Activated T-helper 2 cell treated with anti-CD3 and anti-CD28 coated beads, Interferon-gamma antibody, Interleukin-2, Interleukin-4, amounts not matched to agents 10 μg/mL and 5 μg/mL and 100 μg/mL, durations not matched to agents 14 hours and 24 hours and 36 hours (primary cell): ENCODE measurements around the gene PIP4K2B. TPM values are rescaled to one million over a fixed set of nuclear protein-coding genes. Genes with fewer than 3 reads are reported as not detected.
A peak's percentile ranks its signal among the peaks of the same experiment; 100 is the strongest.

ENCODE experiments used
- DNase-seq: peaks from one replicate; pipeline ENCODE4 v3.0.0; 2021; ENCODE audit warnings: low spot score
- H3K27ac Mint-ChIP-seq: one replicate; pipeline ENCODE4 v1.8.0; 2021; ENCODE audit warnings: mixed read lengths
- H3K27me3 Mint-ChIP-seq: one replicate; pipeline ENCODE4 v1.8.0; 2021; ENCODE audit warnings: low read depth, mixed read lengths
- H3K36me3 Mint-ChIP-seq: one replicate; pipeline ENCODE4 v1.8.0; 2021; ENCODE audit warnings: low read depth, mixed read lengths
- H3K4me1 Mint-ChIP-seq: one replicate; pipeline ENCODE4 v1.8.0; 2021; ENCODE audit warnings: low read depth, mixed read lengths
- H3K4me3 Mint-ChIP-seq: one replicate; pipeline ENCODE4 v1.8.0; 2021; ENCODE audit warnings: low read depth, mild to moderate bottlenecking, moderate library complexity, mixed read lengths
- H3K9me3 Mint-ChIP-seq: one replicate; pipeline ENCODE4 v1.8.0; 2021; ENCODE audit warnings: mixed read lengths
- intact Hi-C: fragments of 100-400 bp; cut with micrococcal nuclease; formaldehyde crosslinking; loops from one replicate; pipeline ENCODE4 v1.15.1; 2023
- total RNA-seq: library from RNA; stranded (reverse); gene quantifications from 2 replicates; pipeline ENCODE4 v1.2.3, GENCODE V29; 2022

The PIP4K2B gene
- 35.3 and 45.3 TPM in 2 replicates for total RNA-seq

GRCh38 chr17:38799501-38800236 is at the start of gene PIP4K2B:
Gene PIP4K2B (minus strand): TSS chr17:38799556. CDS start chr17:38799424, 132 bp downstream.
- Mint-ChIP-seq H3K9me3 (no peaks in the 10 kb centered on the region), H3K4me3 (peak within 1 kb of the TSS; percentile 98), H3K36me3 (peaks cover 62% of the 10 kb centered on the region), H3K27me3 (no peaks in the 10 kb centered on the region), H3K4me1 (peaks cover 30% of the 10 kb centered on the region), H3K27ac (peak within 1 kb of the TSS; percentile 91)
- DNase-seq: peak; percentile 86
- intact Hi-C loops: loop anchor here (1.0 to 5.0 kb wide), 3 partner anchors 47 to 353 kb away; partner anchors contain the start of genes PLXDC1 and PSMB3

- Mint-ChIP-seq H3K4me1 (peaks cover 15% of the 10 kb centered on the region), H3K27ac (no peak overlapping the region), H3K9me3 (no peaks in the 10 kb centered on the region), H3K27me3 (no peaks in the 10 kb centered on the region), H3K36me3 (peaks cover 64% of the 10 kb centered on the region), H3K4me3 (no peak overlapping the region)
- DNase-seq: no peak
- intact Hi-C loops: no loop called here
Measured at GRCh38 chr17:38848557-38848891, 49.2 kb upstream of the PIP4K2B start.

GRCh38 chr17:38844261-38844757 is 45.0 kb upstream of the PIP4K2B start:
- H3K4me3 Mint-ChIP-seq: no peak overlapping the region
- H3K4me1 Mint-ChIP-seq: no peaks in the 10 kb centered on the region
- H3K27ac Mint-ChIP-seq: no peak overlapping the region
- H3K9me3 Mint-ChIP-seq: no peaks in the 10 kb centered on the region
- H3K36me3 Mint-ChIP-seq: peaks cover 23% of the 10 kb centered on the region
- no peaks in the 10 kb centered on the region for H3K27me3 Mint-ChIP-seq
- intact Hi-C loops: no loop called here
- no peak for DNase-seq

- intact Hi-C loops: loop anchor here (1.0 kb wide), 3 partner anchors 27 to 125 kb away; partner anchors contain the start of genes PSMB3 and RPL23
- DNase-seq: no peak
Measured at GRCh38 chr17:38825762-38826247, 26.4 kb upstream of the PIP4K2B start.

GRCh38 chr17:38824899-38825761 is 25.8 kb upstream of the PIP4K2B start, which contains the start of gene CWC25:
Gene CWC25 (minus strand): TSS chr17:38825321. CDS start chr17:38825183, 138 bp downstream.
- Mint-ChIP-seq H3K27ac (peak within 1 kb of the TSS; percentile 99), H3K4me3 (peak within 1 kb of the TSS; percentile 98), H3K36me3 (peaks cover 24% of the 10 kb centered on the region), H3K9me3 (no peaks in the 10 kb centered on the region), H3K27me3 (no peaks in the 10 kb centered on the region), H3K4me1 (peaks cover 20% of the 10 kb centered on the region)
- peak; percentile 97 for DNase-seq
- intact Hi-C loops: loop anchor here (1.0 kb wide), 3 partner anchors 28 to 124 kb away; partner anchors contain the start of genes PSMB3 and RPL23

More at GRCh38 chr17:38825762-38826247, 26.4 kb upstream of the PIP4K2B start:
- H3K4me3 Mint-ChIP-seq: peak overlapping the region; percentile 98
- peak overlapping the region; percentile 99 for H3K27ac Mint-ChIP-seq
- H3K4me1 Mint-ChIP-seq: peaks cover 20% of the 10 kb centered on the region
- H3K36me3 Mint-ChIP-seq: peaks cover 17% of the 10 kb centered on the region
- H3K27me3 Mint-ChIP-seq: no peaks in the 10 kb centered on the region
- no peaks in the 10 kb centered on the region for H3K9me3 Mint-ChIP-seq

- no peak for DNase-seq
- intact Hi-C loops: no loop called here
- peaks cover 6% of the 10 kb centered on the region for H3K4me1 Mint-ChIP-seq
Measured at GRCh38 chr17:38815576-38816193, 16.3 kb upstream of the PIP4K2B start.

GRCh38 chr17:38809828-38810227 is 10.5 kb upstream of the PIP4K2B start:
- no peak overlapping the region for H3K4me3 Mint-ChIP-seq
- H3K36me3 Mint-ChIP-seq: peaks cover 59% of the 10 kb centered on the region
- DNase-seq: no peak
- intact Hi-C loops: no loop called here
- no peaks in the 10 kb centered on the region for H3K9me3 Mint-ChIP-seq
- H3K27me3 Mint-ChIP-seq: no peaks in the 10 kb centered on the region
- H3K4me1 Mint-ChIP-seq: no peaks in the 10 kb centered on the region
- no peak overlapping the region for H3K27ac Mint-ChIP-seq

More at GRCh38 chr17:38815576-38816193, 16.3 kb upstream of the PIP4K2B start:
- H3K36me3 Mint-ChIP-seq: peaks cover 47% of the 10 kb centered on the region
- H3K9me3 Mint-ChIP-seq: no peaks in the 10 kb centered on the region
- H3K27me3 Mint-ChIP-seq: no peaks in the 10 kb centered on the region
- no peak overlapping the region for H3K4me3 Mint-ChIP-seq
- H3K27ac Mint-ChIP-seq: no peak overlapping the region

GRCh38 chr17:38800237-38800760 is 943 bp upstream of the PIP4K2B start:
- Mint-ChIP-seq H3K27me3 (no peaks in the 10 kb centered on the region), H3K36me3 (peaks cover 62% of the 10 kb centered on the region), H3K4me1 (peaks cover 30% of the 10 kb centered on the region), H3K9me3 (no peaks in the 10 kb centered on the region), H3K27ac (peak overlapping the region; percentile 68), H3K4me3 (peak overlapping the region; percentile 77)
- no peak for DNase-seq
- intact Hi-C loops: no loop called here

- Mint-ChIP-seq H3K27ac (peak overlapping the region; percentile 91), H3K4me1 (peaks cover 34% of the 10 kb centered on the region), H3K27me3 (no peaks in the 10 kb centered on the region), H3K36me3 (peaks cover 62% of the 10 kb centered on the region), H3K4me3 (peak overlapping the region; percentile 98), H3K9me3 (no peaks in the 10 kb centered on the region)
- intact Hi-C loops: loop anchor here (1.0 to 5.0 kb wide), 3 partner anchors 47 to 353 kb away; partner anchors contain the start of genes PLXDC1 and PSMB3
- DNase-seq: peak; percentile 62
Measured at GRCh38 chr17:38798614-38799500, 499 bp downstream of the PIP4K2B start.

- peak overlapping the region; percentile 98 for H3K4me3 Mint-ChIP-seq
- DNase-seq: no peak
- peaks cover 34% of the 10 kb centered on the region for H3K4me1 Mint-ChIP-seq
Measured at GRCh38 chr17:38797828-38798227, 1.5 kb downstream of the PIP4K2B start.

GRCh38 chr17:38797158-38797490 is 2.2 kb downstream of the PIP4K2B start:
- intact Hi-C loops: loop anchor here (5.0 kb wide), 2 partner anchors 70 to 355 kb away; partner anchors contain the start of gene PLXDC1
- H3K27ac Mint-ChIP-seq: no peak overlapping the region
- no peaks in the 10 kb centered on the region for H3K27me3 Mint-ChIP-seq
- peak overlapping the region; percentile 27 for H3K4me3 Mint-ChIP-seq
- peaks cover 55% of the 10 kb centered on the region for H3K36me3 Mint-ChIP-seq
- no peak for DNase-seq
- H3K9me3 Mint-ChIP-seq: no peaks in the 10 kb centered on the region
- peaks cover 34% of the 10 kb centered on the region for H3K4me1 Mint-ChIP-seq

More at GRCh38 chr17:38797828-38798227, 1.5 kb downstream of the PIP4K2B start:
- Mint-ChIP-seq H3K36me3 (peaks cover 57% of the 10 kb centered on the region), H3K9me3 (no peaks in the 10 kb centered on the region), H3K27me3 (no peaks in the 10 kb centered on the region), H3K27ac (peak overlapping the region; percentile 91)
- intact Hi-C loops: loop anchor here (5.0 kb wide), 2 partner anchors 69 to 354 kb away; partner anchors contain the start of gene PLXDC1
